HTR-8/SVneo (cell line): ENCODE data around the gene GPR50.

ENCODE experiments used
- DNase-seq: peaks from one replicate; pipeline ENCODE4 v3.0.0; 2011; ENCODE audit warnings: low spot score, mixed read lengths; ENCODE audit not compliant: insufficient read length
- FAIRE-seq: peaks from 2 replicates; lab custom pipeline; 2011; peaks lifted over from hg19 to GRCh38; lab: Jason Lieb, UNC

GPR50 gene

GRCh38 chrX:151176231-151176750 lies at the start of gene GPR50:
GPR50 (plus strand) TSS chrX:151176584; CDS start chrX:151176722, 138 bp downstream.
- no peak for DNase-seq
- no peak for FAIRE-seq

GRCh38 chrX:151132531-151132930 lies 43.9 kb upstream of the GPR50 start:
- DNase-seq (no peak), FAIRE-seq (no peak)

GRCh38 chrX:151151665-151152267 lies 24.6 kb upstream of the GPR50 start:
- FAIRE-seq = no peak
- DNase-seq = peak; percentile 1

DNA sequence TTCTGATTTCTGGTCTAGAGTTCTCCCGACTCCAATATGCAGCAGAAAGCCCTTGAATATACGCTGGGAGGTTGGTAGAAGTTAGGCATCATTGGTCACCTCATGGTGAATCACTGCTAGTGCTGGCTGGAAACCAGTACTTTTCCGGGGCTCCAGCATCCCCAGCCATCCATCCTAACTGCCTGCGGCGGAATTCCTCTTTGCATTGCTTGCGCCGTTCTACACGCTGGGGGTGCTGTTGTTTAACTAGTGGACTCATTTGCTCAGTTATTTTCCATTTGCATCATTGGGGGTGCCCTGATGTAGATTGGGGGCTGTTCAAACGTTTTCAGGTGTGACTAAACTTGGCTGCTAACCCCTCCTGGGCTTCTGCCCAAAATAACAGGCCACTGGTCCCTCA lies 23.3 kb upstream of the GPR50 start:
- DNase-seq (peak; percentile 5), FAIRE-seq (no peak)

- no peak for FAIRE-seq
These were observed 22.7 kb upstream of the GPR50 start for GRCh38 chrX:151153667-151154066.

DNA sequence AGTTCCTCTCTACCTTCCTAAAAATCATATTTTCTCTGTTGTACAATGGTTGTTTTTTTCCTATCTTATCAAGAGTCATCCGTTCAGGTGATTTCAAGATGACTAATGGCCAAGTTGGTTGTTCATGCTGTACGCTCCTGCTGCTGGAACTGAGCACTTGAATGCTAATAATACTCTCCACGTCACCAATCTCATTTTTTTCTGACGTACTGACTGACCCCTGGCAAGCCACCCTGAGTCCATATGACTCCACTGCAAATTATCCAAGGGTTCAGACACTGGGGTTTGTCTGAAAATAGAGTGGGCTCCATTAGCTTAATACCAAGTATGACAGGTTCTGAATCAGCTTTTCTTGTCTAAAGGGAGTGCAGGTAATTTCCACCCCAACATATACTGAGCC lies 21.1 kb upstream of the GPR50 start:
- DNase-seq (no peak), FAIRE-seq (no peak)

More at GRCh38 chrX:151153667-151154066, 22.7 kb upstream of the GPR50 start:
- DNase-seq = no peak

- DNase-seq = no peak
- no peak for FAIRE-seq
These were observed 14.7 kb upstream of the GPR50 start for GRCh38 chrX:151161690-151162089.

DNA sequence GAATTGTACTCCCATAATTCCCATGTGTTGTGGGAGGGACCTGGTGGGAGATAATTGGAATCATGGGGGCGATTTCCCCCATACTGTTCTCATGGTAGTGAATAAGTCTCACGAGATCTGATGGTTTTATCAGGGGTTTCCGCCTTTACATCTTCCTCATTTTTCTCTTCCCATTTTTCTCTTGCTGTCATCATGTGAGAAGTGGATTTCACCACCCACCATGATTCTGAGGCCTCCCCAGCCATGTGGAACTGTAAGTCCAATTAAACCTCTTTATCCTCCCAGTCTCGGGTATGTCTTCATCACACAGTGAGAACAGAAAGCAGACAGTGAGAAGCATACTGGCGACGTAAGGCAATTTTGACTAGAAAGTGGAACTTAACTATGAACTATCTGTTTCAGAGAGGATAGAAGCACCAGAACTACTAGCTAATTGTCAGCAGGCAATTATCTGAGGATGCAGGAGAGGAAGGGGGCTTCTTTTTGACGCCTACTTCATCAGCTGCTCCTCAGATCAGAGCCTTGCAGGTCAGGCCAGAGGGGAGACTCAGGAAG lies 8.5 kb upstream of the GPR50 start:
- DNase-seq = no peak
- no peak for FAIRE-seq

DNA sequence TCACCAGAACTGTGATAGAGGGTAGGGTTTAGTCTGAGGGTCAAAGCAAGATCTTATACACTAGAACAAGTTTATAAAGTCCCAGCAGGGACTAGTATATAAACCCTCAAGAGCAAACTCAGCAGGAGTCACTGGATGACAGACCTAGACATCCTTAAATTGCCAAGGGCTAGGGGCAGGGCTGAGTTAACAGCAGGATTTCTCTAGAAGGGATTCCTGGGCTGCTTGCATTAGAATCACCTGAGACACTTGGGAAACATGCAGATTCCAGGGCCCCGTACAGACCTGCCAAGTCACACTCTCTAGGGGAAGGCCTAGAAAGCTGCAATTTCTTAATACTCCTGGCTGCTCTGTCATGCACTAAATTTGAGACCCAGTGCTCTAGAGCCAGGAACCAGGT lies 6.6 kb upstream of the GPR50 start:
- no peak for DNase-seq
- FAIRE-seq = no peak

DNA sequence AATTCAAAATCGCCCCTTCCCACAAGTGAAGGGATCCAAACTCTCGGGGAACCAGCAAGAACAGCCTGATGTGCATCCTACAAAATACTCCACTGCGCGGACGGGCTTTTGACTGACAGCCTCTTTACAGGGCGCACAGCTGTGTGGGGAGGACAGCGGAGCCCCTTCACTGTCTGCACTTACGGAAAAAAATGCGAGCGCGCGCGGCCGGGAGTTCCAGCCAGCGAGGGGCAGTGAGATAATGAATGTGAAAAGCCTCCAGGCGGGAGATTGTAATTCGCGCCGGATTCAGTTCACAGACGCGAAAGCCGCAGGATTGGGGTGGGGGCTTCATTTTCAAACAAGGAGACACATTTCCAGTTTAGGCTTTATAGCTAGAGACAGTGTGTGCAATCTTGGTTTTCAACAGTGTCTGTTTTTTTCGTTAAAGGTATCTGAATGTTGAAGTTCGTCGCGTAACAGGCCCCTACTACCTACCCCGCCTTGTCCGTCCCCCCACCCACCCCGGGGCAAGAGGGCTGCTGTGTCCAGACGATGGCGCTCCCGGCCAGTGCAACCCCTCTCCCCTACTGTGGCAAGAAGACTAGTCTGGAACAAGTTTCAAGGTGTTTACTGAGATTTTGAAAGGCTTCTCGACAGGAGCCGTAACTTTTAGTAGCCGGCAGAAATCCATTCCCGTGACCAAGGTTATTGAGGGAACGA lies 1.7 kb upstream of the GPR50 start:
- FAIRE-seq (no peak), DNase-seq (no peak)

GRCh38 chrX:151175283-151176062 lies 911 bp upstream of the GPR50 start:
- DNase-seq = no peak

GRCh38 chrX:151177141-151178027 lies 1.0 kb downstream of the GPR50 start:
- no peak for DNase-seq
- FAIRE-seq = no peak

More at GRCh38 chrX:151175283-151176062, 911 bp upstream of the GPR50 start:
- FAIRE-seq = no peak

- FAIRE-seq (no peak), DNase-seq (no peak)
These were observed 2.4 kb downstream of the GPR50 start for GRCh38 chrX:151178746-151179145.

DNA sequence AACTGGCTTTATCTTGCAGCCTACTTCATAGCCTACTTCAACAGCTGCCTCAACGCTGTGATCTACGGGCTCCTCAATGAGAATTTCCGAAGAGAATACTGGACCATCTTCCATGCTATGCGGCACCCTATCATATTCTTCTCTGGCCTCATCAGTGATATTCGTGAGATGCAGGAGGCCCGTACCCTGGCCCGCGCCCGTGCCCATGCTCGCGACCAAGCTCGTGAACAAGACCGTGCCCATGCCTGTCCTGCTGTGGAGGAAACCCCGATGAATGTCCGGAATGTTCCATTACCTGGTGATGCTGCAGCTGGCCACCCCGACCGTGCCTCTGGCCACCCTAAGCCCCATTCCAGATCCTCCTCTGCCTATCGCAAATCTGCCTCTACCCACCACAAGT lies 4.0 kb downstream of the GPR50 start:
- FAIRE-seq = no peak
- no peak for DNase-seq

DNA sequence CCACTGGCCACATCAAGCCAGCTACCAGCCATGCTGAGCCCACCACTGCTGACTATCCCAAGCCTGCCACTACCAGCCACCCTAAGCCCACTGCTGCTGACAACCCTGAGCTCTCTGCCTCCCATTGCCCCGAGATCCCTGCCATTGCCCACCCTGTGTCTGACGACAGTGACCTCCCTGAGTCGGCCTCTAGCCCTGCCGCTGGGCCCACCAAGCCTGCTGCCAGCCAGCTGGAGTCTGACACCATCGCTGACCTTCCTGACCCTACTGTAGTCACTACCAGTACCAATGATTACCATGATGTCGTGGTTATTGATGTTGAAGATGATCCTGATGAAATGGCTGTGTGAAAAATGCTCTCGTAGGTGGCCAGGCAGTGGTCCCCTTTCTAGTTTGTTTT lies 4.7 kb downstream of the GPR50 start:
- no peak for FAIRE-seq
- no peak for DNase-seq

- FAIRE-seq (no peak), DNase-seq (no peak)
These were observed 6.9 kb downstream of the GPR50 start for GRCh38 chrX:151183233-151183753.

- FAIRE-seq (no peak), DNase-seq (no peak)
These were observed 7.7 kb downstream of the GPR50 start for GRCh38 chrX:151183912-151184565.

DNA sequence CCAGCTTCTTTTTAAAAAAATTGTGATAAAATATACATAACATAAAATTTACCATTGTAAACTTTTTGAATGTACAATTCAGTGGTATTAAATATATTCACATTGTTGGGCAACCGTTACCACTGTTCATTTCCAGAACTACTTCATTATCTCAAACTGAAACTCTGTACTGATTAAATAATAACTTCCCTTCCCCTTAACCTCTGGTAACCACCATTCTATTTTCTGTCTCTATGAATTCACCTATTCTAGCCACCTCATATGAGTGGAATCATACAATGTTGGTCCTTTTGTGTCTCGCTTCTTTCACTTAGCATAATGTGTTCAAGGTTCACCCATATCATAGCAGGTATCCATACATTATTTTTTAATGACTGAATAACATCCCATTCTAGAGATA lies 8.3 kb downstream of the GPR50 start:
- no peak for FAIRE-seq

GRCh38 chrX:151206871-151207270 lies 30.5 kb downstream of the GPR50 start:
- DNase-seq (no peak), FAIRE-seq (no peak)

More for the DNA sequence above, 8.3 kb downstream of the GPR50 start:
- no peak for DNase-seq
